IMR-90 (cell line): Measurements from ENCODE around the gene CPED1. TPM values are rescaled to one million over a fixed set of nuclear protein-coding genes. Genes with fewer than 3 reads are reported as not detected.

Source experiments
- ATAC-seq: fragments of 200-7000 bp; cut with Tn5 transposase; 2 replicates; pipeline ENCODE4 v1.9.1; 2020; ENCODE audit warnings: low read depth, mild to moderate bottlenecking, moderate library complexity
- BruUV-seq: library from RNA; stranded (reverse); fragments of 400-500 nt; replicated peaks from 2 replicates; lab custom pipeline; 2021; lab: Mats Ljungman, UMichigan
- CTCF ChIA-PET: fragments of 300-600 bp; formaldehyde crosslinking; extraction: SDS; loops from one replicate; lab custom pipeline; 2021; ENCODE audit warnings: antibody characterized with exemption; lab: Yijun Ruan, JAX
- POLR2A ChIA-PET: fragments of 300-600 bp; sonication (Branson Sonifier 250); formaldehyde crosslinking; loops from one replicate; lab custom pipeline; 2022; ENCODE audit warnings: antibody characterized with exemption; ENCODE audit not compliant: unreplicated experiment; lab: Charles Lee
- DNase-seq: peaks from one replicate; pipeline ENCODE4 v3.0.0; 2013
- H2AFZ ChIP-seq: replicated peaks from 2 replicates; pipeline ENCODE3; 2013; ENCODE audit warnings: low read length, mild to moderate bottlenecking; ENCODE audit not compliant: poor library complexity
- H2AK5ac ChIP-seq: 2 replicates; pipeline ENCODE4 v1.6.1; 2013; ENCODE audit warnings: low read depth, low read length, inconsistent platforms
- H2AK9ac ChIP-seq: replicated peaks from 2 replicates; pipeline ENCODE3; 2013; ENCODE audit warnings: mild to moderate bottlenecking, low read depth, low read length, moderate library complexity; ENCODE audit not compliant: poor library complexity
- H2BK120ac ChIP-seq: 2 replicates; pipeline ENCODE4 v1.6.1; 2013; ENCODE audit warnings: low read depth, low read length, inconsistent platforms
- H2BK15ac ChIP-seq: 3 replicates; pipeline ENCODE4 v1.6.1; 2013; ENCODE audit warnings: low read depth, low read length, inconsistent platforms
- H2BK20ac ChIP-seq: 2 replicates; pipeline ENCODE4 v1.6.1; 2013; ENCODE audit warnings: low read depth, mild to moderate bottlenecking, inconsistent platforms, low read length, moderate library complexity
- H2BK5ac ChIP-seq: 2 replicates; pipeline ENCODE4 v1.6.1; 2013; ENCODE audit warnings: mild to moderate bottlenecking, low read depth, low read length, inconsistent platforms; ENCODE audit not compliant: poor library complexity, severe bottlenecking
- H3K14ac ChIP-seq: replicated peaks from 2 replicates; pipeline ENCODE4 v1.6.1; 2013; ENCODE audit warnings: low read depth, low read length, inconsistent platforms
- H3K18ac ChIP-seq: 2 replicates; pipeline ENCODE4 v1.6.1; 2013; ENCODE audit warnings: low read depth, low read length, control low read depth
- H3K23ac ChIP-seq: 2 replicates; pipeline ENCODE4 v1.6.1; 2013; ENCODE audit warnings: low read depth, low read length, inconsistent platforms
- H3K27ac ChIP-seq: 2 replicates; pipeline ENCODE4 v1.5.1; 2013; ENCODE audit warnings: mild to moderate bottlenecking, control low read depth, low read length; ENCODE audit not compliant: insufficient read depth
- H3K27me3 ChIP-seq: 2 replicates; pipeline ENCODE4 v1.6.1; 2013; ENCODE audit warnings: low read length; ENCODE audit not compliant: control insufficient read depth, insufficient read depth
- H3K36me3 ChIP-seq: 2 replicates; pipeline ENCODE4 v1.6.1; 2013; ENCODE audit warnings: low read length, mixed read lengths; ENCODE audit not compliant: control insufficient read depth, insufficient read depth
- H3K4ac ChIP-seq: 2 replicates; pipeline ENCODE4 v1.6.1; 2013; ENCODE audit warnings: low read depth, low read length, inconsistent platforms
- H3K4me1 ChIP-seq: 2 replicates; pipeline ENCODE4 v1.6.1; 2013; ENCODE audit warnings: low read length, mixed read lengths; ENCODE audit not compliant: control insufficient read depth, insufficient read depth
- H3K4me2 ChIP-seq: 2 replicates; pipeline ENCODE4 v1.6.1; 2013; ENCODE audit warnings: low read depth, mild to moderate bottlenecking, control low read depth, low read length, moderate library complexity
- H3K4me3 ChIP-seq: 2 replicates; pipeline ENCODE4 v1.5.1; 2013; ENCODE audit warnings: low read depth, mild to moderate bottlenecking, control low read depth, low read length, moderate library complexity; ENCODE audit not compliant: insufficient read depth
- H3K56ac ChIP-seq: 2 replicates; pipeline ENCODE4 v1.6.1; 2013; ENCODE audit warnings: low read length, inconsistent platforms; ENCODE audit not compliant: insufficient read depth; ENCODE audit errors: extremely low read depth
- H3K79me1 ChIP-seq, 2 experiments: 2 replicates each; pipeline ENCODE4 v1.6.1; 2013; ENCODE audit warnings: low read length in 2 of 2, inconsistent platforms in 1 of 2, low read depth in 1 of 2
- H3K9ac ChIP-seq: 2 replicates; pipeline ENCODE4 v1.6.1; 2013; ENCODE audit warnings: low read depth, low read length, control low read depth
- H3K9me1 ChIP-seq: 2 replicates; pipeline ENCODE4 v1.6.1; 2013; ENCODE audit warnings: low read length, inconsistent platforms; ENCODE audit not compliant: insufficient read depth
- H3K9me3 ChIP-seq: 2 replicates; pipeline ENCODE4 v1.6.1; 2013; ENCODE audit warnings: low read length; ENCODE audit not compliant: control insufficient read depth, insufficient read depth
- H4K20me1 ChIP-seq: 2 replicates; pipeline ENCODE4 v1.6.1; 2013; ENCODE audit warnings: low read length, inconsistent platforms; ENCODE audit not compliant: insufficient read depth
- H4K5ac ChIP-seq: 2 replicates; pipeline ENCODE4 v1.6.1; 2013; ENCODE audit warnings: mild to moderate bottlenecking, low read depth, low read length, control low read depth
- H4K8ac ChIP-seq, 2 experiments: 2 replicates each; pipeline ENCODE4 v1.6.1; 2013; ENCODE audit warnings: low read depth in 2 of 2, low read length in 2 of 2, control low read depth in 1 of 2, inconsistent platforms in 1 of 2
- H4K91ac ChIP-seq: 2 replicates; pipeline ENCODE4 v1.6.1; 2013; ENCODE audit warnings: low read depth, low read length, inconsistent platforms; ENCODE audit not compliant: insufficient read depth
- CHD1 ChIP-seq: IDR thresholded peaks from 2 replicates; pipeline ENCODE4 v1.6.1; 2012; ENCODE audit warnings: low read depth, low read length, improper control_type of control experiment
- CTCF ChIP-seq: conservative IDR thresholded peaks from 2 replicates; pipeline ENCODE4 v1.5.1; 2012; ENCODE audit warnings: mild to moderate bottlenecking, low read depth, low read length, improper control_type of control experiment
- ELK1 ChIP-seq: fragments of 150-350 bp; IDR thresholded peaks from 2 replicates; pipeline ENCODE4 v1.6.1; 2016; ENCODE audit warnings: low read depth, mild to moderate bottlenecking, low read length, moderate library complexity, borderline replicate concordance
- FOS ChIP-seq: fragments of 150-350 bp; IDR thresholded peaks from 2 replicates; pipeline ENCODE4 v1.6.1; 2016; ENCODE audit warnings: low read depth, low read length
- MAZ ChIP-seq: IDR thresholded peaks from 2 replicates; pipeline ENCODE4 v1.6.1; 2012; ENCODE audit warnings: low read depth, mild to moderate bottlenecking, low read length, improper control_type of control experiment, moderate library complexity, borderline replicate concordance
- NFE2L2 ChIP-seq: fragments of 150-350 bp; IDR thresholded peaks from 2 replicates; pipeline ENCODE4 v1.6.1; 2016; ENCODE audit warnings: low read depth, mild to moderate bottlenecking, low read length
- POLR2A ChIP-seq: IDR thresholded peaks from 2 replicates; pipeline ENCODE4 v1.6.1; 2012; ENCODE audit warnings: mild to moderate bottlenecking, low read depth, low read length
- RAD21 ChIP-seq: IDR thresholded peaks from 2 replicates; pipeline ENCODE4 v1.6.1; 2012; ENCODE audit warnings: low read length, improper control_type of control experiment
- RFX5 ChIP-seq: IDR thresholded peaks from 2 replicates; pipeline ENCODE4 v1.8.0; 2012; ENCODE audit warnings: low read depth, mild to moderate bottlenecking, low read length, moderate library complexity
- SMC3 ChIP-seq: fragments of 150-350 bp; IDR thresholded peaks from 2 replicates; pipeline ENCODE4 v1.6.1; 2016; ENCODE audit warnings: low read depth, mild to moderate bottlenecking, antibody characterized with exemption, low read length, moderate library complexity
- USF2 ChIP-seq: fragments of 150-350 bp; IDR thresholded peaks from 2 replicates; pipeline ENCODE4 v1.6.1; 2017; ENCODE audit warnings: mild to moderate bottlenecking, antibody characterized with exemption, low read length, low read depth
- dilution Hi-C: fragments of 300-500 bp; cut with HindIII; formaldehyde crosslinking; loops from one replicate; pipeline ENCODE4 v1.14.3; 2018; ENCODE audit warnings: low sequenced_read_pairs; ENCODE audit not compliant: unreplicated experiment
- in situ Hi-C: fragments of 300-500 bp; cut with MboI; formaldehyde crosslinking; loops from 3 replicates; pipeline ENCODE4 v1.14.3; 2019; ENCODE audit warnings: low sequenced_read_pairs, inconsistent platforms, mixed read lengths
- intact Hi-C: fragments of 100-400 bp; cut with micrococcal nuclease; formaldehyde crosslinking; loops from 2 replicates; pipeline ENCODE4 v1.10.0; 2022
- polyA plus RNA-seq, 3 experiments: library from polyadenylated mRNA; depleted of rRNA; stranded (reverse); fragments of >200 nt; gene quantifications; 2 replicates each; pipeline ENCODE4 v1.2.3, GENCODE V29; 2012; ENCODE audit warnings: low replicate concordance in 1 of 3
- total RNA-seq: library from RNA; depleted of rRNA; stranded (reverse); fragments of >200 nt; gene quantifications from 2 replicates; pipeline ENCODE4 v1.2.3, GENCODE V29; 2012

Gene CPED1
- total and polyA plus RNA-seq, 2 of the 4 experiments (the other 2 are of a cell fraction): 31.2 to 96.8 TPM

GRCh38 chr7:121195010-121195409 is 206.5 kb downstream of the CPED1 start:
- H3K9me1 ChIP-seq: peaks cover 2% of the 10 kb centered on the region; the same call in 1 of the 2 replicates
- in situ Hi-C loops: no loop called here
- CTCF ChIA-PET: no interaction called here

More at GRCh38 chr7:121195010-121195409, 206.5 kb downstream of the CPED1 start:
- H3K18ac ChIP-seq: no peak overlapping the region
- H2AK9ac ChIP-seq: no peak overlapping the region
- H2AFZ ChIP-seq: no peak overlapping the region
- DNase-seq (no peak), ATAC-seq (no peak)
- H3K4me3 ChIP-seq: no peak overlapping the region
- H3K4ac ChIP-seq: no peak overlapping the region
- no peak overlapping the region for H3K14ac ChIP-seq
- no peaks in the 10 kb centered on the region for H3K36me3 ChIP-seq
- no peak overlapping the region for H3K27ac ChIP-seq
- no peak overlapping the region for H2BK20ac ChIP-seq
- no peaks in the 10 kb centered on the region for H3K27me3 ChIP-seq
- H3K9me3 ChIP-seq: no peaks in the 10 kb centered on the region
- no peak overlapping the region for H2BK120ac ChIP-seq
- H3K79me1 ChIP-seq: peaks cover 13 to 24% of the 10 kb centered on the region in 2 experiments
- H3K4me1 ChIP-seq: peaks cover 2% of the 10 kb centered on the region
- POLR2A ChIA-PET: no interaction called here
- dilution Hi-C loops (no loop called here), intact Hi-C loops (no loop called here)
- no peak overlapping the region for H4K5ac ChIP-seq
- H2BK5ac ChIP-seq: no peak overlapping the region
- H3K23ac ChIP-seq: no peak overlapping the region
- H3K56ac ChIP-seq: no peak overlapping the region
- no peak overlapping the region for H4K91ac ChIP-seq
- no peak overlapping the region for H2BK15ac ChIP-seq
- TF ChIP-seq CHD1 (no peak), NFE2L2 (no peak), ELK1 (no peak), FOS (no peak), CTCF (no peak), USF2 (no peak), RAD21 (no peak), MAZ (no peak), RFX5 (no peak), SMC3 (no peak), POLR2A (no peak)
- no peaks in the 10 kb centered on the region for H4K20me1 ChIP-seq
- no TSS peak for BruUV-seq
- no peak overlapping the region for H3K9ac ChIP-seq
- no peak overlapping the region for H2AK5ac ChIP-seq
- H3K4me2 ChIP-seq: no peak overlapping the region
- no peak overlapping the region for H4K8ac ChIP-seq
